ENCODE measurements around the gene EFNB2. TPM values are rescaled to one million over a fixed set of nuclear protein-coding genes. Genes with fewer than 3 reads are reported as not detected.

EFNB2 gene
- total RNA-seq, 2 experiments from 2014 or later, result 0.05 to 0.14 TPM

- Mint-ChIP-seq H3K27me3 (peaks cover 43% of the 10 kb centered on the region), H3K4me3 (no peak overlapping the region), H3K27ac (no peak overlapping the region), H3K9me3 (ENCODE audit: low read depth) (no peaks in the 10 kb centered on the region), H3K4me1 (peaks cover 13% of the 10 kb centered on the region), H3K36me3 (ENCODE audit: low read depth) (no peaks in the 10 kb centered on the region)
- DNase-seq (no peak), ATAC-seq (no peak)
- intact Hi-C loops (cut with DNase I, micrococcal nuclease), result no loop called here
- ChIA-PET CTCF (interaction anchor here (0.8 to 0.9 kb wide), 2 partner anchors 9 to 41 kb away, joined by 3 read pairs; no protein-coding TSS in a partner anchor), POLR2A (no interaction called here)
Measured at GRCh38 chr13:106487129-106487528, 48.3 kb downstream of the EFNB2 start.

DNA sequence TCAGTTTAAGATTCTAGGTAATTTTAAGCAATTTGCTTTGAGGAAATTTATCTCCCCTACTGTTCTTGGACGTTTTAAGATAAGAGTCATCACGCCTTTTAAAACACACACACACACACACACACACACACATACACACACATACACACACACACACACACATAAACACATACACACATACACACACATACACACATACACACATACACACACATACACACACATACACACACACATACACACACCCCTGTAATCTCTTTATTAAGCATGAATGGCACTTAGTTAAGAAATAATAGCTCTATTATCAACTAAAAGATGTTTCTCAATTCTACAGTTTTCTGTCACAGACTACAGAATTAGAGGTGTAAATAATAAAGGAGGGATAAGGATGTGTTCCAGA is 49.2 kb downstream of the EFNB2 start:
- H3K36me3 Mint-ChIP-seq (ENCODE audit: low read depth), result no peaks in the 10 kb centered on the region
- CTCF ChIA-PET, result no interaction called here
- no peak for DNase-seq
- H3K9me3 Mint-ChIP-seq (ENCODE audit: low read depth), result no peaks in the 10 kb centered on the region
- intact Hi-C loops (cut with DNase I, micrococcal nuclease), result no loop called here
- H3K4me3 Mint-ChIP-seq, result no peak overlapping the region
- ATAC-seq, result no peak
- H3K4me1 Mint-ChIP-seq, result peaks cover 10% of the 10 kb centered on the region
- H3K27me3 Mint-ChIP-seq, result peaks cover 36% of the 10 kb centered on the region
- POLR2A ChIA-PET, result no interaction called here
- H3K27ac Mint-ChIP-seq, result no peak overlapping the region

DNA sequence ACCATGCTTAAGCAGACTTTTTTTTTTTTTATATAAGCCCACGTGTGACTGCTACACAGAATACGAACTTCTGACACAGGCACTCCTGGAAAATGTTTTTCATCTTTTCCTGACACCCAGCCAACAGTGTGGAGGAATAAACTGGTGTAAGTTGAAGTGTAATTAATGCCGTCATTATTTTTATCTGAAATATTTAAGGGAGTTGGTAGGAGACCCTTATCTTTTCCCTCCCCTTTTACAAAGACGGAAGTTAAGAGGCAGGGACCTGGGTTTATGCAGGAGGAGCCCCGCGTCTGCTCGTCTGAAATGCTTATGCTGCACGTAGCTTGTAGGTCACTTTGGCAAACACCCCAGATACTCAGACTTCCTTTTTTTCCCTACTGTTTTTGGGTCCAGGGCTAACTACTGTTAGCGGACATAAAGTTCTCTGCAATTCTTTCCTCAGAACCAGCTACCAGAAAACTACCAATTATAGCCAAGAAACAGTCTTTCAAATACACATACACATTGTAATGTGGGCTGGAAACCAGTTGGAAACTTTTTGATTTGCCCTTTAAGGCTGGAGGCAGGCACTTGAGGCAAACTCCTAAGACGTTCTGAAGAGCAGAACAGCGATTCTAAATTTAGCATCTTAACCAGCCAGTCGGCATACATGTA is 50.8 kb downstream of the EFNB2 start:
- Mint-ChIP-seq H3K9me3 (ENCODE audit: low read depth) (no peaks in the 10 kb centered on the region), H3K4me3 (no peak overlapping the region), H3K27me3 (peaks cover 26% of the 10 kb centered on the region), H3K27ac (no peak overlapping the region), H3K4me1 (no peaks in the 10 kb centered on the region), H3K36me3 (ENCODE audit: low read depth) (no peaks in the 10 kb centered on the region)
- intact Hi-C loops (cut with DNase I, micrococcal nuclease), result no loop called here
- DNase-seq (no peak), ATAC-seq (no peak)
- POLR2A ChIA-PET, result no interaction called here
- CTCF ChIA-PET, result interaction anchor here (0.6 kb wide), 1 partner anchor 393 kb away, joined by 3 read pairs; no protein-coding TSS in a partner anchor

DNA sequence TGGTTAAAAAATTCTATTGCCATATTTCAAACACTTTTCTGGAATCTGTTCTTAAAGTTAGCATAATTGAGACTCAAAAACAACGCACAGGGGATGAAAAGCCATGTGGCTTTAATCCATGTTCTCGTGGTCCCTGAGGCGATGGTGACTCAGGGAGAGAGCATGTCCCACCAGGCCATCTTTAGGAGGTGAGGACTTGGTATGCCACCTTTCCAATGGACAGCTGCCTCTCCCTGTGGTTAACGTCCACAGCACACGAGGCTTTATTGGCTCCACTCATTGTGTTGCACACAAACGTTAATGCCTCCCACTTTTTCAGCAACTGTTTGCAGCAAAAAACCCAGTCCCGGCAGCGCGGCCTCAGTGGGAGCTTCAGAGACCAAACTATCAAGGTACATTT is 51.4 kb downstream of the EFNB2 start:
- DNase-seq (no peak), ATAC-seq (no peak)
- Mint-ChIP-seq H3K9me3 (ENCODE audit: low read depth) (no peaks in the 10 kb centered on the region), H3K36me3 (ENCODE audit: low read depth) (no peaks in the 10 kb centered on the region), H3K4me1 (no peaks in the 10 kb centered on the region), H3K4me3 (no peak overlapping the region), H3K27ac (no peak overlapping the region), H3K27me3 (peaks cover 22% of the 10 kb centered on the region)
- intact Hi-C loops (cut with DNase I, micrococcal nuclease), result no loop called here
- POLR2A ChIA-PET, result no interaction called here
- CTCF ChIA-PET, result no interaction called here

- Mint-ChIP-seq H3K27ac (no peak overlapping the region), H3K9me3 (ENCODE audit: low read depth) (no peaks in the 10 kb centered on the region), H3K36me3 (ENCODE audit: low read depth) (no peaks in the 10 kb centered on the region), H3K4me1 (no peaks in the 10 kb centered on the region), H3K27me3 (peaks cover 30% of the 10 kb centered on the region), H3K4me3 (no peak overlapping the region)
- ATAC-seq, result no peak
- POLR2A ChIA-PET, result no interaction called here
- intact Hi-C loops (cut with DNase I, micrococcal nuclease), result no loop called here
- CTCF ChIA-PET, result no interaction called here
- no peak for DNase-seq
Measured at GRCh38 chr13:106481919-106482318, 53.5 kb downstream of the EFNB2 start.

DNA sequence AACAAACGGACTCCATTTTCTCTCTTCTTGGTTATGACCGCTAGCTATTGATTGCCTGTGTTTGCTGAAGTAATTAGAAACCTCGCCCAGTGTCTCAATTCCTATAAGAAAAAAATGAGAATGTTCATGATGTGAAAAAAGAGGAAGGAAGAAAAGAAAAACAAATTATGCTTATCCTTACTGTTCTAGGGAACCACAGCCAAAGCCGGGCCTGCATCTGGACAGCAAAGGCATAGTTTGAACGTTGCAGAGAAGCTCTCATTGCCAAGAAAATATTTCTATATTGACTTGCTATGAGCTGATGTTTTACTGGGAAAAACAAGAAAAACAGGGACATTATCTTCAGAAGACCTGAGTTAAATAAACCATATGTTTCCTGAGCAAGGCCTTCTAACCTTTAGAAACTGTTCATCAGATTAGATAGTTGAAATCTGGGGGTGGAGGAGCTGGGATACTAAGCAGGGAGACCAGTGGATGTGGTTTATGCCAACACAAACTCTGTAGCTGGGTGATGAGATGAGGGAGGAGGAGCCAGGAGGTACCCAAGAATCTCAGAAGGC is 55.0 kb downstream of the EFNB2 start:
- ChIA-PET POLR2A (no interaction called here), CTCF (interaction anchor here (1.2 kb wide), 2 partner anchors 23 to 254 kb away, joined by 3 to 4 read pairs; no protein-coding TSS in a partner anchor)
- no peak for ATAC-seq
- H3K4me3 Mint-ChIP-seq, result no peak overlapping the region
- DNase-seq, result no peak
- intact Hi-C loops (cut with DNase I, micrococcal nuclease), result no loop called here
- no peaks in the 10 kb centered on the region for H3K36me3 Mint-ChIP-seq (ENCODE audit: low read depth)
- H3K9me3 Mint-ChIP-seq (ENCODE audit: low read depth), result no peaks in the 10 kb centered on the region
- no peaks in the 10 kb centered on the region for H3K4me1 Mint-ChIP-seq
- H3K27ac Mint-ChIP-seq, result no peak overlapping the region
- H3K27me3 Mint-ChIP-seq, result peaks cover 23% of the 10 kb centered on the region

GRCh38 chr13:106479929-106480328 is 55.5 kb downstream of the EFNB2 start:
- POLR2A ChIA-PET, result no interaction called here
- Mint-ChIP-seq H3K27ac (no peak overlapping the region), H3K9me3 (ENCODE audit: low read depth) (no peaks in the 10 kb centered on the region), H3K27me3 (peaks cover 20% of the 10 kb centered on the region), H3K4me1 (no peaks in the 10 kb centered on the region), H3K4me3 (no peak overlapping the region), H3K36me3 (ENCODE audit: low read depth) (no peaks in the 10 kb centered on the region)
- CTCF ChIA-PET, result interaction anchor here (1.2 kb wide), 2 partner anchors 23 to 254 kb away, joined by 3 to 4 read pairs; no protein-coding TSS in a partner anchor
- ATAC-seq (no peak), DNase-seq (no peak)
- intact Hi-C loops (cut with DNase I, micrococcal nuclease), result no loop called here

- Mint-ChIP-seq H3K9me3 (ENCODE audit: low read depth) (no peaks in the 10 kb centered on the region), H3K4me1 (no peaks in the 10 kb centered on the region), H3K36me3 (ENCODE audit: low read depth) (no peaks in the 10 kb centered on the region), H3K27ac (no peak overlapping the region), H3K4me3 (no peak overlapping the region), H3K27me3 (peaks cover 14% of the 10 kb centered on the region)
- intact Hi-C loops (cut with DNase I, micrococcal nuclease), result no loop called here
- ChIA-PET CTCF (interaction anchor here (0.9 kb wide), 1 partner anchor 10 kb away, joined by 3 read pairs; no protein-coding TSS in a partner anchor), POLR2A (no interaction called here)
- no peak for ATAC-seq
- no peak for DNase-seq
Measured at GRCh38 chr13:106478116-106478515, 57.3 kb downstream of the EFNB2 start.

DNA sequence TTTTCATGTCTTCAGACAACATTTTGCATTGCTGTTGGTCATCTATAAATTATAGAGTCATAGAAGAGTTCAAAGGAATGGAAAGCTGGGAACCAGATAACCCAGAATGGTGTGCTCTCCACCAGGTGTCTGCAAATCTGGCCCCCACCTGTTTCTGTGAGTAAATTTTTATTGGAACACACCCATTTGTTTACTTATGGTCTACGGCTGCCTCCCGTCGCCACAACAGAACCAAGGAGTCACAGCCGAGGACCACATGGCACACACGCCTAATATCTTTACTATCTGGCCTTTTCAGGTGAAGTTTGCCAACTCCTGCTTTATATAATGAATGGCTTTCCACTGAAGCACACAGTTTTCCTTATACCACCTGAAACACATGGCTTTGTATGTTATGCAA is 58.2 kb downstream of the EFNB2 start:
- no peaks in the 10 kb centered on the region for H3K36me3 Mint-ChIP-seq (ENCODE audit: low read depth)
- H3K4me1 Mint-ChIP-seq, result no peaks in the 10 kb centered on the region
- no peak overlapping the region for H3K27ac Mint-ChIP-seq
- H3K27me3 Mint-ChIP-seq, result peaks cover 14% of the 10 kb centered on the region
- H3K4me3 Mint-ChIP-seq, result no peak overlapping the region
- ATAC-seq (no peak), DNase-seq (no peak)
- CTCF ChIA-PET, result no interaction called here
- no peaks in the 10 kb centered on the region for H3K9me3 Mint-ChIP-seq (ENCODE audit: low read depth)
- intact Hi-C loops (cut with DNase I, micrococcal nuclease), result no loop called here
- POLR2A ChIA-PET, result no interaction called here

GRCh38 chr13:106475852-106476251 is 59.6 kb downstream of the EFNB2 start:
- DNase-seq, result no peak
- no peak overlapping the region for H3K4me3 Mint-ChIP-seq
- ChIA-PET POLR2A (no interaction called here), CTCF (no interaction called here)
- no peak for ATAC-seq
- intact Hi-C loops (cut with DNase I, micrococcal nuclease), result no loop called here
- H3K9me3 Mint-ChIP-seq (ENCODE audit: low read depth), result no peaks in the 10 kb centered on the region
- no peaks in the 10 kb centered on the region for H3K36me3 Mint-ChIP-seq (ENCODE audit: low read depth)
- H3K27me3 Mint-ChIP-seq, result peaks cover 14% of the 10 kb centered on the region
- H3K27ac Mint-ChIP-seq, result no peak overlapping the region
- no peaks in the 10 kb centered on the region for H3K4me1 Mint-ChIP-seq

DNA sequence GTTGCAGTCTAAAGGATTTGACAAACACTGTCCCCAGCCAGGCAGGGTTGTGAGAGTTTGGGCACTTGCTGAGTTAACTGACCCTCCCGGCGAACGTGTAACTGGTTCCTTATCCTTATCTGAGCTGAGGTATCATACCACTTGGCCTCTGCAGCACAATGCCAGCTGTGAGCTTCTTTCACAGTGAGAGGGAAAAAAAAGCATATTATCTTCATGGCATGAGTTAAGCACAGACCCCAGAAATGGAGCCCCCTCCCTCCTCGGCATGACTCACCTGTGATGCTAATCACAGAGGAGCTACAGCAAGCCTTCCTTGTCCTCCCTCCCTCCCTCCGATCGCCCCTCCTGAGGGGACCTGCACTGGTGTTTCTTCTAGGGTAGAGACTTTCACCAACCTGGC is 60.5 kb downstream of the EFNB2 start:
- intact Hi-C loops (cut with DNase I, micrococcal nuclease), result no loop called here
- no peaks in the 10 kb centered on the region for H3K9me3 Mint-ChIP-seq (ENCODE audit: low read depth)
- ChIA-PET CTCF (interaction anchor here (0.6 kb wide), 2 partner anchors 250 to 814 kb away, joined by 3 to 4 read pairs; no protein-coding TSS in a partner anchor), POLR2A (no interaction called here)
- H3K36me3 Mint-ChIP-seq (ENCODE audit: low read depth), result no peaks in the 10 kb centered on the region
- H3K27ac Mint-ChIP-seq, result no peak overlapping the region
- no peaks in the 10 kb centered on the region for H3K4me1 Mint-ChIP-seq
- ATAC-seq (no peak), DNase-seq (no peak)
- H3K27me3 Mint-ChIP-seq, result peaks cover 14% of the 10 kb centered on the region
- no peak overlapping the region for H3K4me3 Mint-ChIP-seq

GRCh38 chr13:106473154-106473553 is 62.3 kb downstream of the EFNB2 start:
- ATAC-seq (no peak), DNase-seq (no peak)
- intact Hi-C loops (cut with DNase I, micrococcal nuclease), result no loop called here
- ChIA-PET POLR2A (no interaction called here), CTCF (no interaction called here)
- Mint-ChIP-seq H3K27me3 (peaks cover 10% of the 10 kb centered on the region), H3K36me3 (ENCODE audit: low read depth) (no peaks in the 10 kb centered on the region), H3K27ac (no peak overlapping the region), H3K4me3 (no peak overlapping the region), H3K9me3 (ENCODE audit: low read depth) (no peaks in the 10 kb centered on the region), H3K4me1 (no peaks in the 10 kb centered on the region)

All from activated CD4-positive, alpha-beta T cell treated with anti-CD3 and anti-CD28 coated beads for 36 hours (primary cell).